H1 (cell line): ENCODE results near the gene COPS6. TPM values are rescaled to one million over a fixed set of nuclear protein-coding genes. Genes with fewer than 3 reads are reported as not detected.

ENCODE experiments used
- CTCF ChIA-PET: fragments of 300-600 bp; sonication (Branson Sonifier 250); formaldehyde crosslinking; loops from one replicate; lab custom pipeline; 2021; ENCODE audit not compliant: partially characterized antibody; lab: Charles Lee
- POLR2A ChIA-PET: fragments of 300-600 bp; sonication (Branson Sonifier 250); formaldehyde crosslinking; loops from one replicate; lab custom pipeline; 2021; ENCODE audit warnings: inconsistent platforms; ENCODE audit not compliant: partially characterized antibody; lab: Charles Lee
- DNase-seq, 2 experiments: peaks; one replicate each; pipeline versions ENCODE4 v3.0.0 to v3.0.0-alpha.2; 2010 to 2022; ENCODE audit warnings: low spot score in 2 of 2, low read depth in 1 of 2, mixed read lengths in 1 of 2
- FAIRE-seq: peaks from 2 replicates; lab custom pipeline; 2011; peaks lifted over from hg19 to GRCh38; lab: Jason Lieb, UNC
- H2AFZ ChIP-seq: 2 replicates; pipeline ENCODE4 v1.8.1; 2012; ENCODE audit warnings: low read length, inconsistent platforms
- H2AK5ac ChIP-seq: 2 replicates; pipeline ENCODE4 v1.6.1; 2013; ENCODE audit warnings: low read depth, low read length
- H2BK120ac ChIP-seq: replicated peaks from 2 replicates; pipeline ENCODE3; 2013; ENCODE audit warnings: low read depth, low read length, inconsistent platforms
- H2BK12ac ChIP-seq: 2 replicates; pipeline ENCODE4 v1.6.1; 2013; ENCODE audit warnings: low read depth, low read length
- H2BK15ac ChIP-seq: 2 replicates; pipeline ENCODE4 v1.6.1; 2013; ENCODE audit warnings: low read length
- H2BK20ac ChIP-seq: 2 replicates; pipeline ENCODE4 v1.6.1; 2013; ENCODE audit warnings: low read length
- H2BK5ac ChIP-seq: 2 replicates; pipeline ENCODE4 v1.6.1; 2013; ENCODE audit warnings: low read depth, low read length
- H3K14ac ChIP-seq: 2 replicates; pipeline ENCODE4 v1.6.1; 2013; ENCODE audit warnings: inconsistent platforms; ENCODE audit not compliant: insufficient read length
- H3K18ac ChIP-seq: 2 replicates; pipeline ENCODE4 v1.6.1; 2013; ENCODE audit warnings: low read length; ENCODE audit errors: extremely low read depth
- H3K23ac ChIP-seq: 2 replicates; pipeline ENCODE4 v1.6.1; 2013; ENCODE audit warnings: inconsistent platforms; ENCODE audit not compliant: insufficient read length
- H3K23me2 ChIP-seq: 2 replicates; pipeline ENCODE4 v1.6.1; 2013; ENCODE audit warnings: low read depth, low read length
- H3K27ac ChIP-seq: 2 replicates; pipeline ENCODE4 v1.6.1; 2011; ENCODE audit warnings: low read depth, low read length, inconsistent platforms
- H3K27me3 ChIP-seq, 4 experiments: replicated peaks in 1 of 4; 1 replicate in 1 of 4; 2 replicates in 3 of 4; pipeline versions ENCODE4 v1.6.1 to v1.8.1; 2011 to 2013; ENCODE audit warnings: low read length in 3 of 4, mild to moderate bottlenecking in 3 of 4, inconsistent platforms in 2 of 4, mixed read lengths in 2 of 4, moderate library complexity in 1 of 4; ENCODE audit not compliant: control insufficient read depth in 3 of 4, insufficient read depth in 3 of 4; ENCODE audit errors: extremely low read depth in 1 of 4
- H3K36me3 ChIP-seq, 4 experiments: 2 replicates each; pipeline versions ENCODE4 v1.6.1 to v1.8.1; 2011 to 2013; ENCODE audit warnings: mild to moderate bottlenecking in 4 of 4, low read length in 3 of 4, moderate library complexity in 2 of 4, control low read depth in 1 of 4, inconsistent platforms in 1 of 4; ENCODE audit not compliant: insufficient read depth in 4 of 4, control insufficient read depth in 2 of 4
- H3K4ac ChIP-seq: replicated peaks from 2 replicates; pipeline ENCODE3; 2013; ENCODE audit warnings: low read length, low read depth, mixed read lengths, inconsistent platforms; ENCODE audit not compliant: insufficient read length
- H3K4me1 ChIP-seq, 4 experiments: replicated peaks in 1 of 4; 1 replicate in 1 of 4; 2 replicates in 3 of 4; pipeline versions ENCODE4 v1.6.1 to v1.8.1; 2011 to 2013; ENCODE audit warnings: low read length in 3 of 4, inconsistent platforms in 2 of 4, mixed read lengths in 1 of 4; ENCODE audit not compliant: insufficient read depth in 4 of 4, control insufficient read depth in 3 of 4
- H3K4me2 ChIP-seq, 2 experiments: 2 replicates each; pipeline versions ENCODE4 v1.6.1 to v1.8.1; 2011 to 2013; ENCODE audit warnings: low read depth in 2 of 2, low read length in 2 of 2, control low read depth in 1 of 2, inconsistent platforms in 1 of 2, mild to moderate bottlenecking in 1 of 2; ENCODE audit not compliant: insufficient read depth in 1 of 2
- H3K4me3 ChIP-seq, 4 experiments: fragments of 200-600, 300-600 bp in 1 of 4; sonication (generic), shearing (Covaris generic), sonication (Bioruptor Twin) in 1 of 4; 2 replicates each; pipeline versions ENCODE4 v1.5.1 to v1.8.1; 2011 to 2016; ENCODE audit warnings: low read length in 4 of 4, low read depth in 3 of 4, control low read depth in 2 of 4, inconsistent platforms in 2 of 4, mild to moderate bottlenecking in 2 of 4, mixed read lengths in 1 of 4, moderate library complexity in 1 of 4; ENCODE audit not compliant: insufficient read depth in 2 of 4; ENCODE audit errors: extremely low read depth in 1 of 4
- H3K56ac ChIP-seq: replicated peaks from 2 replicates; pipeline ENCODE3; 2013; ENCODE audit warnings: low read depth, mild to moderate bottlenecking, mixed read lengths, low read length, inconsistent platforms; ENCODE audit not compliant: insufficient read length
- H3K79me1 ChIP-seq: 2 replicates; pipeline ENCODE4 v1.6.1; 2013; ENCODE audit warnings: low read depth, low read length, control low read depth
- H3K79me2 ChIP-seq, 2 experiments: 2 replicates each; pipeline versions ENCODE4 v1.6.1 to v1.8.1; 2012 to 2013; ENCODE audit warnings: low read length in 2 of 2, mild to moderate bottlenecking in 2 of 2, inconsistent platforms in 1 of 2; ENCODE audit not compliant: insufficient read depth in 2 of 2, control insufficient read depth in 1 of 2
- H3K9ac ChIP-seq, 4 experiments: replicated peaks in 1 of 4; 1 replicate in 1 of 4; 2 replicates in 3 of 4; pipeline versions ENCODE4 v1.6.1 to v1.8.1; 2011 to 2013; ENCODE audit warnings: low read depth in 3 of 4, low read length in 3 of 4, control low read depth in 2 of 4, mild to moderate bottlenecking in 2 of 4, moderate library complexity in 2 of 4, inconsistent platforms in 1 of 4; ENCODE audit errors: extremely low read depth in 1 of 4
- H3K9me3 ChIP-seq, 2 experiments: 2 replicates each; pipeline versions ENCODE4 v1.6.1 to v1.8.1; 2012 to 2013; ENCODE audit warnings: mild to moderate bottlenecking in 2 of 2, moderate library complexity in 2 of 2, control low read depth in 1 of 2, inconsistent platforms in 1 of 2, low read depth in 1 of 2, low read length in 1 of 2, mixed read lengths in 1 of 2; ENCODE audit not compliant: insufficient read depth in 2 of 2
- H4K20me1 ChIP-seq, 2 experiments: replicated peaks in 1 of 2; 2 replicates each; pipeline versions ENCODE3 to v1.8.1; 2011 to 2013; ENCODE audit warnings: inconsistent platforms in 2 of 2, low read length in 2 of 2, mild to moderate bottlenecking in 1 of 2; ENCODE audit not compliant: insufficient read depth in 2 of 2, control insufficient read depth in 1 of 2
- H4K5ac ChIP-seq: 2 replicates; pipeline ENCODE4 v1.6.1; 2013; ENCODE audit warnings: low read length, low read depth, mixed read lengths, inconsistent platforms; ENCODE audit not compliant: insufficient read length
- H4K8ac ChIP-seq: 2 replicates; pipeline ENCODE4 v1.8.0; 2013; ENCODE audit warnings: mild to moderate bottlenecking, moderate library complexity, low read length, inconsistent platforms; ENCODE audit not compliant: insufficient read depth; ENCODE audit errors: extremely low read depth
- H4K91ac ChIP-seq: replicated peaks from 2 replicates; pipeline ENCODE3; 2013; ENCODE audit warnings: low read length, mixed read lengths, inconsistent platforms; ENCODE audit not compliant: insufficient read length
- BACH1 ChIP-seq: IDR thresholded peaks from 2 replicates; pipeline ENCODE4 v1.6.1; 2012; ENCODE audit warnings: low read length, improper control_type of control experiment
- CBX8 ChIP-seq: fragments of 300-800, 300-1000 bp; sonication (generic); IDR thresholded peaks from 2 replicates; pipeline ENCODE4 v1.7.1; 2016; ENCODE audit warnings: low read depth, low read length, borderline replicate concordance
- WGBS, 2 experiments: shearing (Covaris generic) in 1 of 2; methylation state at CpG; one replicate each; pipeline versions ENCODE4 v1.1.6 to v1.1.7; 2013 to 2015; ENCODE audit warnings: low lambda C conversion rate in 2 of 2, mixed read lengths in 2 of 2, inconsistent platforms in 1 of 2, low coverage in 1 of 2, missing lambda C conversion rate in 1 of 2; ENCODE audit not compliant: insufficient replicate concordance in 2 of 2, insufficient coverage in 1 of 2, insufficient read length in 1 of 2; ENCODE audit errors: extremely low coverage in 1 of 2, missing lambda C conversion rate in 1 of 2; 5-methylcytosine and 5-hydroxymethylcytosine counted together
- polyA plus RNA-seq, 7 experiments: library from polyadenylated mRNA; depleted of rRNA in 3 of 7; stranded (reverse) in 5 of 7; unstranded in 2 of 7; fragments of >200 nt in 5 of 7; fragments of 200-250 nt in 2 of 7; gene quantifications; 1 replicate in 5 of 7; 2 replicates in 1 of 7; 4 replicates in 1 of 7; pipeline versions ENCODE4 v1.2.1 to v1.2.3, GENCODE V29; 2011 to 2013; ENCODE audit warnings: missing spikeins in 2 of 7, mixed read lengths in 2 of 7
- total RNA-seq: library from RNA; stranded (reverse); fragmentation: NEBNext Ultra II Directional; extraction: Animal tissue kit (Norgen Biotek cat#: 25700); gene quantifications from 2 replicates; pipeline ENCODE4 v1.2.1, GENCODE V29; 2021

The COPS6 gene
- total and polyA plus RNA-seq, 2 of the 8 experiments (the other 6 are each of a cell fraction or from before 2014, with no cell fraction given): 127 to 225 TPM

GRCh38 chr7:100128637-100128963, 39.8 kb downstream of the COPS6 start:
- H3K4me2 ChIP-seq: peak overlapping the region; percentile 74 to 90; a peak in 2 of 4 replicates
- no peak for FAIRE-seq
- H3K14ac ChIP-seq: no peak overlapping the region
- H4K91ac ChIP-seq: no peak overlapping the region
- H4K8ac ChIP-seq: no peak overlapping the region
- no peak overlapping the region for H2BK15ac ChIP-seq
- H3K23me2 ChIP-seq: peaks cover 8% of the 10 kb centered on the region; the same call in 1 of the 2 replicates
- no peaks in the 10 kb centered on the region for H3K36me3 ChIP-seq
- ChIA-PET POLR2A (interaction anchor here (0.6 to 4.1 kb wide), 21 partner anchors 8 to 53 kb away, joined by 3 to 68 read pairs (median 4); partner anchors contain the start of genes AP4M1, GAL3ST4, GPC2 and MCM7), CTCF (interaction anchor here (0.5 to 9.0 kb wide), 14 partner anchors 17 to 215 kb away, joined by 3 to 108 read pairs (median 4); partner anchors contain the start of genes AP4M1, GAL3ST4, GPC2 and LAMTOR4)
- H3K27ac ChIP-seq: no peak overlapping the region
- H4K5ac ChIP-seq: no peak overlapping the region
- H3K27me3 ChIP-seq: peaks cover 0 to 11% (median 0%) of the 10 kb centered on the region in 4 experiments; a peak in 2 of 7 replicates
- H2AK5ac ChIP-seq: no peak overlapping the region
- H4K20me1 ChIP-seq: no peaks in the 10 kb centered on the region
- no peak overlapping the region for H3K4ac ChIP-seq
- no peak overlapping the region for H3K56ac ChIP-seq
- H3K9me3 ChIP-seq: no peaks in the 10 kb centered on the region
- H3K18ac ChIP-seq: no peak overlapping the region
- no peaks in the 10 kb centered on the region for H3K79me2 ChIP-seq
- no peak overlapping the region for H2BK12ac ChIP-seq
- H3K79me1 ChIP-seq: no peaks in the 10 kb centered on the region
- no peak overlapping the region for H3K9ac ChIP-seq
- peaks cover 0 to 8% (median 0%) of the 10 kb centered on the region in 4 experiments; a peak in 2 of 7 replicates for H3K4me1 ChIP-seq
- no peak overlapping the region for H2BK5ac ChIP-seq
- no peak overlapping the region for H3K4me3 ChIP-seq
- no peak overlapping the region for H2AFZ ChIP-seq
- no peak for DNase-seq
- H3K23ac ChIP-seq: no peak overlapping the region
- no peak overlapping the region for H2BK120ac ChIP-seq
- H2BK20ac ChIP-seq: no peak overlapping the region
- WGBS, 2 experiments: 79% methylated on average over 1 of the region's 1 CpG; no CpG with 5 or more reads in 1 of the 2 experiments
- TF ChIP-seq BACH1 (no peak), CBX8 (no peak)
